ENCODE measurements around the gene RING1. TPM values are rescaled to one million over a fixed set of nuclear protein-coding genes. Genes with fewer than 3 reads are reported as not detected.
A peak's percentile ranks its signal among the peaks of the same experiment; 100 is the strongest.

Gene RING1
- total RNA-seq, 2 experiments from 2014 or later: 31.8 to 40.0 TPM

DNA sequence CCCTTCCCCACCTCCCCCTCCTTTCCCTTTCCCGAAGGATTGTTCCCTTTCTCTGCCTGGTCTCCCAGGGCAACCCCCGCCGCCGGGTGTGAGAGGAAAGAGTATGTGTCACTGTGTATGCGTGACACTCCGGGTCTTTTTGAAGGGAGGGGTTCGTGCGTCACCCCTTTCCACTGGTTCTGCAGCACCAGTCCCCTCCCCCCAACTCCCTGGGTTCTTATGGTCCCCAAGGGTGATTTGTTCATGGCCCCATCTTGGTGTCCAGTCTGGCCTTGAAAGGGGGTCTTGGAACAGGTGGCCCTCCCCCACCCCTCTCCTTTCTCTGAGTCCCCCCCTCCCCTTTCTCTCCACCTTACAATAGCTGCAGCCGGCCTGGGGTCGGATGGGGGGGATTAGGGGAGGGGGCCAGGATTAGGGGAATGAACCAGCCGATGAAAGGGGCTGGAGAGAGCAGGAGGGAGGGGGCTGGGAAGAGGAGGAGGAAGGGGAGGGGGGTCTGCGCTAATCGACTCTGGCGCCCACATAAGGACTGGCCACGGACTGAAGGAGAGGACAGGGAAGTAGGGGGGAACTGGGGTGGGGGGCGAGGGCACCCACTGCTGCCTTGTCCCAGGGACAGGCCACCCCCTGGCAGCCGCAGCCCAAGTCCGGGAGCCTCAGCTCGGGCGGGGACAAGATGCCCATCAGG is 1.3 kb upstream of the RING1 start:
- H3K4me1 ChIP-seq (ENCODE audit: insufficient read depth, low read length, poor library complexity, severe bottlenecking): peaks cover 45% of the 10 kb centered on the region
- no peaks in the 10 kb centered on the region for H3K9me2 ChIP-seq (ENCODE audit: insufficient read depth, low read length)
- peaks cover 8% of the 10 kb centered on the region; the same call in 1 of the 2 replicates for H3K79me2 ChIP-seq (ENCODE audit: insufficient read depth, low read depth, low read length)
- peaks cover 29% of the 10 kb centered on the region for H3K36me3 ChIP-seq (ENCODE audit: insufficient read depth, low read length)
- no TSS peak for BruUV-seq (replicated peaks)
- no peak overlapping the region for H3K27ac ChIP-seq (ENCODE audit: low read depth, low read length, poor library complexity, severe bottlenecking)
- DNase-seq (ENCODE audit: low spot score): no peak
- no peaks in the 10 kb centered on the region for H3K9me3 ChIP-seq (ENCODE audit: low read length)
- no peak overlapping the region for H2AFZ ChIP-seq (ENCODE audit: low read length)
- ChIA-PET CTCF (ENCODE audit: unreplicated experiment) (no interaction called here), POLR2A (interaction anchor here (0.5 kb wide), 1 partner anchor 470 kb away, joined by 3 read pairs; no protein-coding TSS in a partner anchor)
- intact Hi-C loops (cut with micrococcal nuclease; ENCODE audit: unreplicated experiment): loop anchor here (10.0 kb wide), 1 partner anchor 208 kb away; the partner anchor contains the start of genes CUTA and PHF1
- peak overlapping the region; percentile 91 for H3K4me2 ChIP-seq (ENCODE audit: low read length)
- peak overlapping the region; percentile 90 for H3K4me3 ChIP-seq (ENCODE audit: low read depth, low read length, poor library complexity, severe bottlenecking)
- no peaks in the 10 kb centered on the region for H4K20me1 ChIP-seq (ENCODE audit: insufficient read depth, low read length)
- TF ChIP-seq EZH2phosphoT487 (IDR thresholded peaks at IDR 0.05; ENCODE audit: borderline replicate concordance, low read depth, low read length) (no peak), CTCF (conservative IDR thresholded peaks at IDR 0.05; ENCODE audit: low read length) (no peak)

GRCh38 chr6:33207552-33208090 is 679 bp upstream of the RING1 start:
- intact Hi-C loops (cut with micrococcal nuclease; ENCODE audit: unreplicated experiment): loop anchor here (10.0 kb wide), 1 partner anchor 207 kb away; the partner anchor contains the start of genes CUTA and PHF1
- Histone ChIP-seq H3K4me2 (ENCODE audit: low read length) (peak overlapping the region; percentile 91), H3K9me3 (ENCODE audit: low read length) (no peaks in the 10 kb centered on the region), H3K79me2 (ENCODE audit: insufficient read depth, low read depth, low read length) (peaks cover 6% of the 10 kb centered on the region; the same call in 1 of the 2 replicates), H3K9me2 (ENCODE audit: insufficient read depth, low read length) (no peaks in the 10 kb centered on the region), H3K27ac (ENCODE audit: low read depth, low read length, poor library complexity, severe bottlenecking) (peak overlapping the region; percentile 47), H3K36me3 (ENCODE audit: insufficient read depth, low read length) (peaks cover 23% of the 10 kb centered on the region), H4K20me1 (ENCODE audit: insufficient read depth, low read length) (no peaks in the 10 kb centered on the region), H3K4me1 (ENCODE audit: insufficient read depth, low read length, poor library complexity, severe bottlenecking) (peaks cover 40% of the 10 kb centered on the region), H2AFZ (ENCODE audit: low read length) (peak overlapping the region; percentile 65), H3K4me3 (ENCODE audit: low read depth, low read length, poor library complexity, severe bottlenecking) (peak overlapping the region; percentile 90)
- BruUV-seq (replicated peaks): TSS peak; percentile 95
- POLR2A ChIA-PET: interaction anchor here (0.5 to 0.6 kb wide), 2 partner anchors 288 to 470 kb away, joined by 3 read pairs; no protein-coding TSS in a partner anchor
- peak; percentile 32 for DNase-seq (ENCODE audit: low spot score)
- TF ChIP-seq EZH2phosphoT487 (IDR thresholded peaks at IDR 0.05; ENCODE audit: borderline replicate concordance, low read depth, low read length): no peak
- no peak for TF ChIP-seq CTCF (conservative IDR thresholded peaks at IDR 0.05; ENCODE audit: low read length)
- CTCF ChIA-PET (ENCODE audit: unreplicated experiment): interaction anchor here (0.6 kb wide), 1 partner anchor 8 kb away, joined by 4 read pairs; no protein-coding TSS in a partner anchor
